ENCODE measurements around the gene STAT2. TPM values are rescaled to one million over a fixed set of nuclear protein-coding genes. Genes with fewer than 3 reads are reported as not detected.

Gene STAT2
- total and polyA plus RNA-seq, 10 of the 15 experiments (the other 5 are each of a cell fraction or from before 2014, with no cell fraction given): 16.9 to 106 (median 77.9) TPM

DNA sequence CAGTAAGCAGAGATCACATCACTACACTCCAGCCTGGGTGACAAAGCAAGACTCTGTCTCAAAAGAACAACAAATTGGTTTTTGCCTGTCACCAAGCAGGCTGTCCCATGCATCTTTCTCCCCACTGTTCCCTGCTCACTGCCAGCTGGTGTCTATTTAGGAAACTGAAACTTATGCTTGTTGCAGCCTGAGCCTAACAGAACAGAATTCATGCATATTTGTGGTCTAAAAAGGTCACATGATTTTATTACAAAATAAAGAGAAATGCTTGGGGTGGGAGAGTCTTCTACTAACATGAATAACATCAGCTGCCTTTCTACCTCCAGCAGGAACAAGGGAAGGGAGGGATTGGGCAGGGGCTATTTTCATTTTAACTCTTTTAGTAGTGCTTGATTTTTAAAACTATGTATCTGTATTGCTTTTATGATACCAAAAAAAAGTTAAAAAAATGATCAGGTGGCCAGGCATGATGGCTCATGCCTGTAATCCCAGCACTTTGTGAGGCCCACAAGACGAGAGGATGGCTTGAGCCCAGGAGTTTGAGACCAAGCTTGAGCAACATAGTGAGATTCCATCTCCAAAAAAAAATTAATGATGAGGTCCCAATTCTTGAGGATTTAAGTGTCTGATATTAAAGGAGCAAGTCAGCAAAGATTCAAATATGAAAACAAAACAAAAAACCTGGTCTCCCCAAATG is 923 bp downstream of the STAT2 start (continued):
- TF ChIP-seq NFYA (IDR thresholded peaks at IDR 0.05; ENCODE audit: borderline replicate concordance, low read depth, low read length) (no peak), RUNX3 (IDR thresholded peaks at IDR 0.05; ENCODE audit: low read length) (peak; percentile 62; the same call in 1 of the 2 replicates), SP1 (IDR thresholded peaks at IDR 0.05; ENCODE audit: low read depth, low read length) (no peak), NR2C1 (IDR thresholded peaks at IDR 0.05) (no peak), POU2F2 (IDR thresholded peaks at IDR 0.05; ENCODE audit: borderline replicate concordance, low read depth, low read length) (peak; percentile 88; the same call in 1 of the 3 replicates), TCF12 (IDR thresholded peaks at IDR 0.05; ENCODE audit: low read depth, low read length) (peak; percentile 50; the same call in 1 of the 2 replicates), PAX8 (IDR thresholded peaks at IDR 0.05) (no peak), RELA (IDR thresholded peaks at IDR 0.05; ENCODE audit: borderline replicate concordance, partially characterized antibody) (no peak), PML (IDR thresholded peaks at IDR 0.05; ENCODE audit: low read length) (peak; percentile 18; the same call in 1 of the 2 replicates), JUNB (IDR thresholded peaks at IDR 0.05) (no peak), NR2C2 (IDR thresholded peaks at IDR 0.05; ENCODE audit: borderline replicate concordance, control insufficient read depth, insufficient read length, low read depth) (no peak), POLR2A (IDR thresholded peaks at IDR 0.05; ENCODE audit: low read depth, low read length) (peak; percentile 46; the same call in 1 of the 2 replicates)
- TF ChIP-seq, protein P1, sequence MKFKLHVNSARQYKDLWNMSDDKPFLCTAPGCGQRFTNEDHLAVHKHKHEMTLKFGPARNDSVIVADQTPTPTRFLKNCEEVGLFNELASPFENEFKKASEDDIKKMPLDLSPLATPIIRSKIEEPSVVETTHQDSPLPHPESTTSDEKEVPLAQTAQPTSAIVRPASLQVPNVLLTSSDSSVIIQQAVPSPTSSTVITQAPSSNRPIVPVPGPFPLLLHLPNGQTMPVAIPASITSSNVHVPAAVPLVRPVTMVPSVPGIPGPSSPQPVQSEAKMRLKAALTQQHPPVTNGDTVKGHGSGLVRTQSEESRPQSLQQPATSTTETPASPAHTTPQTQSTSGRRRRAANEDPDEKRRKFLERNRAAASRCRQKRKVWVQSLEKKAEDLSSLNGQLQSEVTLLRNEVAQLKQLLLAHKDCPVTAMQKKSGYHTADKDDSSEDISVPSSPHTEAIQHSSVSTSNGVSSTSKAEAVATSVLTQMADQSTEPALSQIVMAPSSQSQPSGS (IDR thresholded peaks at IDR 0.05; ENCODE audit: low read length): no peak
- TF ChIP-seq, protein P2, sequence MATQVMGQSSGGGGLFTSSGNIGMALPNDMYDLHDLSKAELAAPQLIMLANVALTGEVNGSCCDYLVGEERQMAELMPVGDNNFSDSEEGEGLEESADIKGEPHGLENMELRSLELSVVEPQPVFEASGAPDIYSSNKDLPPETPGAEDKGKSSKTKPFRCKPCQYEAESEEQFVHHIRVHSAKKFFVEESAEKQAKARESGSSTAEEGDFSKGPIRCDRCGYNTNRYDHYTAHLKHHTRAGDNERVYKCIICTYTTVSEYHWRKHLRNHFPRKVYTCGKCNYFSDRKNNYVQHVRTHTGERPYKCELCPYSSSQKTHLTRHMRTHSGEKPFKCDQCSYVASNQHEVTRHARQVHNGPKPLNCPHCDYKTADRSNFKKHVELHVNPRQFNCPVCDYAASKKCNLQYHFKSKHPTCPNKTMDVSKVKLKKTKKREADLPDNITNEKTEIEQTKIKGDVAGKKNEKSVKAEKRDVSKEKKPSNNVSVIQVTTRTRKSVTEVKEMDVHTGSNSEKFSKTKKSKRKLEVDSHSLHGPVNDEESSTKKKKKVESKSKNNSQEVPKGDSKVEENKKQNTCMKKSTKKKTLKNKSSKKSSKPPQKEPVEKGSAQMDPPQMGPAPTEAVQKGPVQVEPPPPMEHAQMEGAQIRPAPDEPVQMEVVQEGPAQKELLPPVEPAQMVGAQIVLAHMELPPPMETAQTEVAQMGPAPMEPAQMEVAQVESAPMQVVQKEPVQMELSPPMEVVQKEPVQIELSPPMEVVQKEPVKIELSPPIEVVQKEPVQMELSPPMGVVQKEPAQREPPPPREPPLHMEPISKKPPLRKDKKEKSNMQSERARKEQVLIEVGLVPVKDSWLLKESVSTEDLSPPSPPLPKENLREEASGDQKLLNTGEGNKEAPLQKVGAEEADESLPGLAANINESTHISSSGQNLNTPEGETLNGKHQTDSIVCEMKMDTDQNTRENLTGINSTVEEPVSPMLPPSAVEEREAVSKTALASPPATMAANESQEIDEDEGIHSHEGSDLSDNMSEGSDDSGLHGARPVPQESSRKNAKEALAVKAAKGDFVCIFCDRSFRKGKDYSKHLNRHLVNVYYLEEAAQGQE (IDR thresholded peaks at IDR 0.05; ENCODE audit: low read depth, low read length): no peak
- TF ChIP-seq, protein P3, sequence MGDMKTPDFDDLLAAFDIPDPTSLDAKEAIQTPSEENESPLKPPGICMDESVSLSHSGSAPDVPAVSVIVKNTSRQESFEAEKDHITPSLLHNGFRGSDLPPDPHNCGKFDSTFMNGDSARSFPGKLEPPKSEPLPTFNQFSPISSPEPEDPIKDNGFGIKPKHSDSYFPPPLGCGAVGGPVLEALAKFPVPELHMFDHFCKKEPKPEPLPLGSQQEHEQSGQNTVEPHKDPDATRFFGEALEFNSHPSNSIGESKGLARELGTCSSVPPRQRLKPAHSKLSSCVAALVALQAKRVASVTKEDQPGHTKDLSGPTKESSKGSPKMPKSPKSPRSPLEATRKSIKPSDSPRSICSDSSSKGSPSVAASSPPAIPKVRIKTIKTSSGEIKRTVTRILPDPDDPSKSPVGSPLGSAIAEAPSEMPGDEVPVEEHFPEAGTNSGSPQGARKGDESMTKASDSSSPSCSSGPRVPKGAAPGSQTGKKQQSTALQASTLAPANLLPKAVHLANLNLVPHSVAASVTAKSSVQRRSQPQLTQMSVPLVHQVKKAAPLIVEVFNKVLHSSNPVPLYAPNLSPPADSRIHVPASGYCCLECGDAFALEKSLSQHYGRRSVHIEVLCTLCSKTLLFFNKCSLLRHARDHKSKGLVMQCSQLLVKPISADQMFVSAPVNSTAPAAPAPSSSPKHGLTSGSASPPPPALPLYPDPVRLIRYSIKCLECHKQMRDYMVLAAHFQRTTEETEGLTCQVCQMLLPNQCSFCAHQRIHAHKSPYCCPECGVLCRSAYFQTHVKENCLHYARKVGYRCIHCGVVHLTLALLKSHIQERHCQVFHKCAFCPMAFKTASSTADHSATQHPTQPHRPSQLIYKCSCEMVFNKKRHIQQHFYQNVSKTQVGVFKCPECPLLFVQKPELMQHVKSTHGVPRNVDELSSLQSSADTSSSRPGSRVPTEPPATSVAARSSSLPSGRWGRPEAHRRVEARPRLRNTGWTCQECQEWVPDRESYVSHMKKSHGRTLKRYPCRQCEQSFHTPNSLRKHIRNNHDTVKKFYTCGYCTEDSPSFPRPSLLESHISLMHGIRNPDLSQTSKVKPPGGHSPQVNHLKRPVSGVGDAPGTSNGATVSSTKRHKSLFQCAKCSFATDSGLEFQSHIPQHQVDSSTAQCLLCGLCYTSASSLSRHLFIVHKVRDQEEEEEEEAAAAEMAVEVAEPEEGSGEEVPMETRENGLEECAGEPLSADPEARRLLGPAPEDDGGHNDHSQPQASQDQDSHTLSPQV (IDR thresholded peaks at IDR 0.05): no peak
- TF ChIP-seq, protein P4, sequence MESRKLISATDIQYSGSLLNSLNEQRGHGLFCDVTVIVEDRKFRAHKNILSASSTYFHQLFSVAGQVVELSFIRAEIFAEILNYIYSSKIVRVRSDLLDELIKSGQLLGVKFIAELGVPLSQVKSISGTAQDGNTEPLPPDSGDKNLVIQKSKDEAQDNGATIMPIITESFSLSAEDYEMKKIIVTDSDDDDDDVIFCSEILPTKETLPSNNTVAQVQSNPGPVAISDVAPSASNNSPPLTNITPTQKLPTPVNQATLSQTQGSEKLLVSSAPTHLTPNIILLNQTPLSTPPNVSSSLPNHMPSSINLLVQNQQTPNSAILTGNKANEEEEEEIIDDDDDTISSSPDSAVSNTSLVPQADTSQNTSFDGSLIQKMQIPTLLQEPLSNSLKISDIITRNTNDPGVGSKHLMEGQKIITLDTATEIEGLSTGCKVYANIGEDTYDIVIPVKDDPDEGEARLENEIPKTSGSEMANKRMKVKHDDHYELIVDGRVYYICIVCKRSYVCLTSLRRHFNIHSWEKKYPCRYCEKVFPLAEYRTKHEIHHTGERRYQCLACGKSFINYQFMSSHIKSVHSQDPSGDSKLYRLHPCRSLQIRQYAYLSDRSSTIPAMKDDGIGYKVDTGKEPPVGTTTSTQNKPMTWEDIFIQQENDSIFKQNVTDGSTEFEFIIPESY (IDR thresholded peaks at IDR 0.05): no peak
- TF ChIP-seq, protein P5, sequence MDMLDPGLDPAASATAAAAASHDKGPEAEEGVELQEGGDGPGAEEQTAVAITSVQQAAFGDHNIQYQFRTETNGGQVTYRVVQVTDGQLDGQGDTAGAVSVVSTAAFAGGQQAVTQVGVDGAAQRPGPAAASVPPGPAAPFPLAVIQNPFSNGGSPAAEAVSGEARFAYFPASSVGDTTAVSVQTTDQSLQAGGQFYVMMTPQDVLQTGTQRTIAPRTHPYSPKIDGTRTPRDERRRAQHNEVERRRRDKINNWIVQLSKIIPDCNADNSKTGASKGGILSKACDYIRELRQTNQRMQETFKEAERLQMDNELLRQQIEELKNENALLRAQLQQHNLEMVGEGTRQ (IDR thresholded peaks at IDR 0.05; ENCODE audit: borderline replicate concordance, low read depth, low read length): no peak

Measured in GM12878 (cell line).